Right ventricle myocardium inferior (tissue), 1 donor: Measurements from ENCODE around the gene ZNF778. TPM values are rescaled to one million over a fixed set of nuclear protein-coding genes. Genes with fewer than 3 reads are reported as not detected.
A peak's percentile ranks its signal among the peaks of the same experiment; 100 is the strongest.
"Not testable (repeated sequence)": the region's sequence is repeated elsewhere in the genome, so short reads cannot be mapped to it uniquely, and the experiment has no call there.

Experiments
- ATAC-seq: fragments of 200-7000 bp; cut with Tn5 transposase; one replicate; pipeline ENCODE4 v1.9.1; 2020; ENCODE audit warnings: mild to moderate bottlenecking, moderate library complexity
- DNase-seq: peaks from one replicate; pipeline ENCODE4 v3.0.0; 2021; ENCODE audit errors: missing footprints
- intact Hi-C: fragments of 100-400 bp; cut with DNase I; formaldehyde crosslinking; loops from one replicate; pipeline ENCODE4 v1.11.0; 2022
- total RNA-seq: library from RNA; stranded (reverse); fragmentation: NEBNext Ultra II Directional; extraction: Animal tissue kit (Norgen Biotek cat#: 25700); gene quantifications from one replicate; pipeline ENCODE4 v1.2.1, GENCODE V29; 2021
- donor health status: DM: no; HTN: yes; CAD: no; lungs with severe emphysema.

Gene ZNF778
- total RNA-seq, 1 donor from 2014 or later, result 6.9 TPM

- intact Hi-C loops, result no loop called here
- DNase-seq (peak; percentile 11), ATAC-seq (no peak)
Observed at GRCh38 chr16:89264800-89265550, 47.5 kb downstream of the ZNF778 start.

DNA sequence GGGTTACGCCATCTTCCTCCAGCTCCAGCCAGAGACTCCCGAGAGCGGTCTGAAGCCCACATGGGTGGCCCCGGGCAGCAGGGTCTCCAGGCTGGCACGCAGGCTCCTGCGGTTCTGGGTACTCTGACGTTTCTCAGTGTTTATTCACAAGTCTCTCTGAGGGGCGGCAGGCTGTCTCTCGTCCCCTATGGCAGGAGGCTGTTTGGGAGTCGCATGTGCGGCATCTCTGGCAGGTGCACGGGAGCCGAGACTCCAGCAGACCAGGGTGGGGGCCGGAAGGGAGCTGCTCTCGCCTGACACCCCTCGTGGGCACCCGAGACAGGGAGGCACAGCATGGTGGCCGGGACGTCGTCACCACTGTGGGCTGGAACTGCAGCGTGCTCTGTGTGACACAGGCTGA lies 48.1 kb downstream of the ZNF778 start:
- DNase-seq, result peak; percentile 51
- intact Hi-C loops, result no loop called here
- ATAC-seq, result no peak

DNA sequence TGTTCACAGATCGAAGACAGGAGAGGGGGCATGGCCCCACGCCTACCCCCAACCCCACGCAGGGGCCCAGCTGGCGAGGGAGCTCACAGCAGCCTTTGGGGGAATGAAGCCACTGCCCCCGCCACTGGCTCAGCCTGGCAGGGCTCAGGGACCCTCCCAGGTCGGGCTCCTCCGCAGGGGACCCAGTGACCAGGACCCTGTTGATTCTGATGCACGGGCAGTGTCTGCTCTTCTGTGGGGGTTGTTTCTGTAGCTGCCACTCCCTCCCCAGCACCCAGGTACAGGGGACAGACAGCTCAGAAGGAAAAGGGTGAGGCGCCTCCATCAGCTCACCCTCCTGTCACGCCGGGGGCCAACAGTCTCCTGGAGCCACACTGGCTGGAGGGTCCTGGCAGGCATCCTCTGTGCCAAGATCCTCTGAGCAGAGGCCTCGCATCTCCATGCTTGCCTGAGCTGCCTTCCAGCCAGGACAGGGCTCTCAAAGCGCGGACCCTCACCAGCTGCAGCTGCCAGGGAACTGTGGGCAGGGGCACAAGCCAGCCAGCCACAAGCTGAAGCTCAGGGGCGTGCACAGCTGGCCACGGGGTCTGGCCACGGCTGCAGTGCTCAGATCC lies 49.1 kb downstream of the ZNF778 start:
- intact Hi-C loops, result no loop called here
- ATAC-seq, result no peak
- peak; percentile 17 for DNase-seq

- ATAC-seq, DNase-seq, intact Hi-C loops: not testable (repeated sequence)
Observed at GRCh38 chr16:89267746-89268145, 50.2 kb downstream of the ZNF778 start.

DNA sequence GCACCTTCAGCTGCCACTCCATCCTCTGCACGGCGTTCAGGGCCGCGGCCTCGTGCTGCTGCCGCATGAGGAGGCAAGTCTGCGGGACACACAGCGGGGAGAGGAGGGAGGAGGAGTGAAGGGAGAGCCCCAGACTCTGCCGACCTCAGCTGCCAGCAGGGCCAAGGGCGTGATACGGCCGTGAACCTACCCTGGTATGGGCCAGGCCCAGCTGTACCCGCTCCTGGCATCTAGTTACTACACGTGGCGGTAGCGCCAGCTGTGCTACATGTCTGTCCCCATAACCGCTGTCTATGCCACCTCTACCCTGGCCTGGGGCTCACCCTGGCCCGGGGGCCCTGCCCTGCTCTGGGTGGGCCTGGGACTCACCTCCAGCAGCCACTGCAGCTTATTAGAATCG lies 51.1 kb downstream of the ZNF778 start:
- intact Hi-C loops, result no loop called here
- DNase-seq, result no peak
- no peak for ATAC-seq

DNA sequence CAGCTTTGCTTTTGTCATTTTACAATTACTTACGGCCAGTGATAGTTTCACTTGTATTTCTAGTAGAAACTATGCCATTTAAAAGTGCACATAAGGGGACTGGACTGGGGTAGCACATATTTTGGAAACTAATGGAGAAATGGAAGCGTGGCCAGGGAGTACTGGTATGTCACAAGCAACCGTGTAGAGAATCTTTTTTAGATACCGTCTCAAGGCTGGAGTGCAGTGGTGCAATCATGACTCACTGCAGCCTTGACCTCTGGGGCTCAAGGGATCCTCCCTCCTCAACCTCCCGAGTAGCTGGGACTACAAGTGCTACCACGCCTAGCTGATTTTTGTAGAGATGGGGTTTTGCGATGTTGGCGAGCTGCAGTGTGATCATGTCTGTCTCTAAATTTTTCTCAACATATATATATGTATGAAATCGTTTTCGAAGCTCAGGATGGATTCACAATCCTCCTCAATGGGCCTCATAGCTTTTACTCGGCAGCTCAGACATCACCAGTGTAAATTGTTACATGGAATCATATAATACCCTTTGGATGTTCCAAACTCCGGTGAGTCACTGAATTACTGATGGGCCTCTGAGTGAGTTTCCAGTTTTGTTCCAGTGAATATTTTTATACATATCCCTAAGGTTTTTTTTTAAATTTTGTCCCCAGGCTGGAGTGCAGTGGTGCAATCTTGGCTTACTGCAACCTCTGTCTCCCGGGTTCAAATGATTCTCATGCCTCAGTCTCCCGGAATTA lies 51.7 kb downstream of the ZNF778 start:
- intact Hi-C loops, result no loop called here
- peak; percentile 40 for DNase-seq
- ATAC-seq, result no peak

- ATAC-seq, result no peak
- intact Hi-C loops, result no loop called here
- DNase-seq, result peak; percentile 39
Observed at GRCh38 chr16:89269805-89270665, 52.5 kb downstream of the ZNF778 start.

DNA sequence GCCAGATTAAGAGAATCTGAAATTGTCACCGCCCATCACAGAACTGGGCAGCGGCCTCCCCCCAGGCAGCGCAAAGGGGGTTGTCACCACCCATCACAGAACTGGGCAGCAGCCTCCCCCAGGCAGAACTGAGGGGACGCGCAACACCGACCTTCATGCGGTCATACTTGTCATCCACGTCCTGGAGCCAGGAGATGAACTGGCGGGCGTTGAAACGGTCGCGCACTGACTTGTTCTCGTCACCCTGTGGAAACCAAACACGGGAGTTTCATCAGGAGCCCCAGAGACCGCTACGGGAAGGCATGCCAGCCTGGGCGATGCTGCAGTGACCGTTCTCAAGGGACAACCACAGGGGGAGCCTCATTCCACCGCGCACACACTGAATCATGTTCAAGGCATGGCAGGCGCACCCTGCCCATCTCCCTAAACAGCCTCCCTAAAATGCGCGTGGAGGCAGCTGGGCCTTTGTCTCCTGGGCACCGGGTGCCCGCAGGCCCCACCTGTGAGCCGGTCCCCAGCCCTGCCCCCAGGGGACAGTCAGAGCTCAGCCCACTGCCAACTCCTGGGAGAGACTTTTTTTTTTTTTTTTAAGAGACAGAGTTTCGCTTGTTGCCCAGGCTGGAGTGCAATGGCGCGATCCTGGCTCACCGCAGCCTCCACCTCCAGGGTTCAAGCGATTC lies 53.3 kb downstream of the ZNF778 start:
- ATAC-seq (no peak), DNase-seq (peak; percentile 32)
- intact Hi-C loops, result no loop called here

GRCh38 chr16:89272631-89273030 lies 55.1 kb downstream of the ZNF778 start:
- DNase-seq (no peak), ATAC-seq (no peak)
- intact Hi-C loops, result no loop called here

GRCh38 chr16:89273741-89274472 lies 56.4 kb downstream of the ZNF778 start:
- DNase-seq (peak; percentile 58), ATAC-seq (no peak)
- intact Hi-C loops, result no loop called here

DNA sequence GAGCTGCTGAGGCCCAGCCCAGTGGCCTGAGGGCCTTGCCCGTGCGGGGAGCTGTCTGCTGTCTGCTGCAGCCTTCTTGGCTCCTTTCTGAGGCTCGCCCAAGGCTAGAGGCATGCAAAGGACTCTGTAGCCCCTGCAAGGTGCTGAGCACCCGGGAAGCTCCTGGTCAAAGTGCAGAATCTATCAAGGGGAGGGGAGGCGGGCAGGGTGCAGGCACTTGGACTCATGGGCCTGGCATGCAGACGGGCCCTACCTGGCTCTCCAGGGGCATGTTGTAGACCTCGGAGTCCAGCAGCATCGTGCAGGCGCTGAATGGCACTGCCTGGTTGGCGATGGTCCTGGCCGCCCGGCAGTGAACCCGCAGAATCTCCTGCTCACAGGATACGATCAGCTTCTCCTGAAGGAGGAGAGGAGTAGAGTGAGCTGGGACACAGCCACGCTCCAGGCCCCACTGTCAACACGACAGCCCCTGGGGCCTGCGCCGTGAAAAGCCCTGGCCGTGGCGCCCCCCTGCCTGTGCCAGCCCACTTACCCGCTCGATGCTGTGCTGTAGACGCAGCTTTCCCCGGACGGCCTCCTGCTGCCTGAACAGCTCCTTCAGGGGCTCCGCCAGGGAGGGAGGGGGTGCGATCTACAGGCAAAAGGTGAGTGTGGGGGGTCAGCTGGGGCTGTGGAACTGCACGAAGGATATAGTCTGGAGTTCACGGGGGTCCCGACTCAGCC lies 57.2 kb downstream of the ZNF778 start:
- ATAC-seq, result no peak
- peak; percentile 60 for DNase-seq

GRCh38 chr16:89275284-89275584 lies 57.7 kb downstream of the ZNF778 start:
- intact Hi-C loops, result no loop called here
- DNase-seq (peak; percentile 11), ATAC-seq (no peak)

More for the DNA sequence above, 57.2 kb downstream of the ZNF778 start:
- intact Hi-C loops, result no loop called here

GRCh38 chr16:89275837-89276720 lies 58.6 kb downstream of the ZNF778 start:
- DNase-seq, result peak; percentile 72
- intact Hi-C loops, result no loop called here
- no peak for ATAC-seq

GRCh38 chr16:89277049-89277448 lies 59.5 kb downstream of the ZNF778 start:
- peak; percentile 30 for DNase-seq
- no peak for ATAC-seq
- intact Hi-C loops, result no loop called here

GRCh38 chr16:89277641-89278341 lies 60.3 kb downstream of the ZNF778 start:
- ATAC-seq (no peak), DNase-seq (peak; percentile 50)
- intact Hi-C loops, result no loop called here
